SW480 (cell line): ENCODE measurements around the gene RIMS4.
"Not testable (repeated sequence)": the region's sequence is repeated elsewhere in the genome, so short reads cannot be mapped to it uniquely, and the experiment has no call there.

Source experiments
- DNase-seq: peaks from one replicate; pipeline ENCODE4 v3.0.0-alpha.2; 2016; ENCODE audit warnings: low spot score

RIMS4 gene

GRCh38 chr20:44830523-44830922 lies 20.2 kb upstream of the RIMS4 start:
- no peak for DNase-seq

GRCh38 chr20:44829688-44830087 lies 19.3 kb upstream of the RIMS4 start:
- no peak for DNase-seq

- DNase-seq, result no peak
These were observed 18.3 kb upstream of the RIMS4 start for GRCh38 chr20:44828640-44829039.

- no peak for DNase-seq
These were observed 17.1 kb upstream of the RIMS4 start for GRCh38 chr20:44827401-44827800.

GRCh38 chr20:44821576-44821975 lies 11.2 kb upstream of the RIMS4 start:
- not testable (repeated sequence) for DNase-seq

- DNase-seq, result no peak
These were observed 9.6 kb upstream of the RIMS4 start for GRCh38 chr20:44819936-44820335.

GRCh38 chr20:44817143-44817910 lies 7.0 kb upstream of the RIMS4 start:
- DNase-seq, result no peak

- DNase-seq, result no peak
These were observed 4.6 kb upstream of the RIMS4 start for GRCh38 chr20:44814937-44815336.

GRCh38 chr20:44811150-44811685 lies 872 bp upstream of the RIMS4 start:
- DNase-seq, result no peak

GRCh38 chr20:44810061-44810390 lies 320 bp downstream of the RIMS4 start:
- DNase-seq, result no peak

- DNase-seq, result no peak
These were observed 826 bp downstream of the RIMS4 start for GRCh38 chr20:44809380-44810060.

GRCh38 chr20:44807684-44808056 lies 2.7 kb downstream of the RIMS4 start:
- no peak for DNase-seq

GRCh38 chr20:44807051-44807683 lies 3.2 kb downstream of the RIMS4 start:
- no peak for DNase-seq

GRCh38 chr20:44805979-44806620 lies 4.2 kb downstream of the RIMS4 start:
- DNase-seq, result peak; percentile 53

GRCh38 chr20:44805335-44805978 lies 4.9 kb downstream of the RIMS4 start:
- no peak for DNase-seq

- DNase-seq, result no peak
These were observed 6.9 kb downstream of the RIMS4 start for GRCh38 chr20:44803383-44803941.

- no peak for DNase-seq
These were observed 7.6 kb downstream of the RIMS4 start for GRCh38 chr20:44802702-44803101.

GRCh38 chr20:44800391-44801046 lies 9.8 kb downstream of the RIMS4 start:
- no peak for DNase-seq

- DNase-seq, result no peak
These were observed 10.7 kb downstream of the RIMS4 start for GRCh38 chr20:44799691-44800090.

GRCh38 chr20:44796758-44797457 lies 13.4 kb downstream of the RIMS4 start:
- no peak for DNase-seq

- DNase-seq, result no peak
These were observed 14.0 kb downstream of the RIMS4 start for GRCh38 chr20:44796311-44796710.
